Measurements from ENCODE around the gene PDE4DIP.
"Not testable (repeated sequence)": the region's sequence is repeated elsewhere in the genome, so short reads cannot be mapped to it uniquely, and the experiment has no call there.

- not testable (repeated sequence) for TF ChIP-seq CTCF, POLR2A (IDR thresholded peaks at IDR 0.05)
Measured at GRCh38 chr1:148952253-148952937, 108.2 kb downstream of the PDE4DIP start.
